Stimulated activated CD8-positive, alpha-beta memory T cell treated with anti-CD3 and anti-CD28 coated beads, Interleukin-12 subunit alpha, Interleukin-12 subunit beta, amount 100 ng/mL, for 1 hour (primary cell): ENCODE measurements around the gene GNMT.
"Not testable (repeated sequence)": the region's sequence is repeated elsewhere in the genome, so short reads cannot be mapped to it uniquely, and the experiment has no call there.

Experiments used
- DNase-seq: peaks from one replicate; pipeline ENCODE4 v3.0.0-alpha.2; 2020; ENCODE audit warnings: low read depth

Gene GNMT

DNA sequence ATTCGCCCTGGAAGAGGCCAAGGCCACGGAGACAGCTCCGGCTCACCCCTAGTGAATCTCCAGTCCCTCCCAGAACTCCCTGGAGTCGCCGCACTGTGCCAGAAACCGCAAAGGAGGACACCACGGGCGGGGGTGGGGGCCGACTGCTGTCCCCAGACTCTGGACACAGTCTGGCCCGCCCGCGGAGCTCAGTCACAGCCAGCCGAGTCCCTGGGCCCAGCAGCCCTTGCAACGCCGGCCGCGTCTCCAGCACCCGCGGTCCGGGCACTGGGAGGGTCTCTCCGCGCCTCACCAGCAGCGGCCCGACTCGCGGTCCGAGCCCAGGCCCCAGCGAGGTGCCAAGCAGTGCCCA is 17.9 kb downstream of the GNMT start:
- no peak for DNase-seq

DNA sequence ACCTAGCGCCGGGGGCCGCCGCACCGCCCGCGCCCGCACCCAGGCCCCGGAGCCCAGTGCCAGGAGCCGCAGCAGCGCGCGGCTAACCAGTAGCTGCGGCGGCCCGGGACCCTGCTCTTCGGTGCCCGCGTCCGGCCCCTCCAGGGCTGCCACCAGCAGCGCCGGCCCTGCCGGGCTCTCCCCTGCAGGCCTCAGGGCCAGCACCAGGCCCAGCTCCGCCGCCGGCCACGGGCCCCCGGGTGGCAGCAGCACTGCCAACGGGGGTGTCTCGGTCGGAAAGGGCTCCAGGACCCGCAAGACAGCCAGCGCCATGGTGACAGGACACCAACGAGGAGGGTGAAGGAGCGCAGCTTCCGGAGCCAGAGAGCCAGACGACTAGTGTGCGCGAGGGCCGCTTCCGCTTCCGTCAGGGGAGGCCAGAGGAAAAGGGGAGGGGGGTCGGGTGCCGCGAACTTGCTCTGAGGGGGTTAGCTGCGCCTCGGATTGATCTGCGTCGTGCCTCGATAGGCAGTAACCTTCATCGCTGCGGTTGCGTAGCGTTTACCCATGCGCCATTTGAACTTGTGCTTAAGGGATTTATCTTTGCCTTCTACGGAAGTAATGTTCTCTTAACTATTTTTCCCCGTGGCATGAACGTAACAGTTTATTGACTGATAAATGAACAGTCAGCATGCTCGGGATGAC is 18.4 kb downstream of the GNMT start, which contains the start of gene PEX6:
TSS of gene PEX6 (minus strand) at position 343 of the 684 bp plus-strand sequence. CDS start at position 312, 31 bp downstream.
- DNase-seq = peak; percentile 85

DNA sequence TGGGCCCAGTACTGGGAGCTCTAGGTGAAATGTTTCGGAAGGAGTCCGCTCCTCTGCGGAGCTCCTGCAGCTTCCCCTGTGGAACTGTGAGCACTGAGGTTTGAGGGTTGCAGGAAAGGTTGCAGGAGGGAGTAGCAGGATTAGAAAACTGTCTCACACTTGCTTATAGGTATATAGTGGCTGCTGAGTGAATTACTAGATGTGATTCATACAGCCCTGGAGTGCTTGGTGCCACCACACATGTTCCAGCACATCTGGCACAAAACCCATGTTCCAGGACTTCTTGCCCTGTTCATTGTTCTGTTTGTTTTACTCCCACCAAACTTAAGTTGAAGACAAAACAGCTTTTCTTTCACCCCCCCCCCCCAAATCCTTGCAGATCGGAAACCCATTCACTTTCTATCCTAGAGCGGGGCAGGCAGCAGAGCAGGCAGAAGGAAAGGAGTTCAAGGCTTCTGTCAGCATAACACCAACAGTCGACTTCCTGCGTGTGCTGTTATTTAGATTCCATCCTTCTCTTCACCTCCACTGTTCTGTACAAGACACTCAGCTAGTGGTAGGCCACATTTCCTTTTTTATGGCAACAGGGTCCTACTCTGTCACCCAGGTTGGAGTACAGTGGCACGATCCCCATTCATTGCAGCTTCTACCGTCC is 19.1 kb downstream of the GNMT start:
- no peak for DNase-seq

DNA sequence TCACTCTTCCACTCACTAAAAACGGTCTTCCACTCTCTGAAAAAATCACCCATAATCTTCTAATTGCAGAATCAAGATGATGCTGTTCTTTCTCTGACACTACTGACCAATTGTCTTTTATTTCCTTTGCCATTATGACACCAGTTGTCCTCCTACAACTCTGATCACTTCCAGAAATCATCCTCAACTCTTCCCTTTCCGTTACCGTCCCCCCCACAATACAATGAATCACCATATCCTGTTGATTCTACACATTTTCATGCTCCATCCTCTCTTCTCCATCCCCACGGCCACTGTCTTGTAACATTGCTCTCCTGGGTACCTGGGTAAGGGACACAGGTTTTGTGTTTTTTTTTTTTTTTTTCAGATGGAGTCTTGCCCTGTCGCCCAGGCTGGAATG is 21.3 kb downstream of the GNMT start:
- DNase-seq = no peak

DNA sequence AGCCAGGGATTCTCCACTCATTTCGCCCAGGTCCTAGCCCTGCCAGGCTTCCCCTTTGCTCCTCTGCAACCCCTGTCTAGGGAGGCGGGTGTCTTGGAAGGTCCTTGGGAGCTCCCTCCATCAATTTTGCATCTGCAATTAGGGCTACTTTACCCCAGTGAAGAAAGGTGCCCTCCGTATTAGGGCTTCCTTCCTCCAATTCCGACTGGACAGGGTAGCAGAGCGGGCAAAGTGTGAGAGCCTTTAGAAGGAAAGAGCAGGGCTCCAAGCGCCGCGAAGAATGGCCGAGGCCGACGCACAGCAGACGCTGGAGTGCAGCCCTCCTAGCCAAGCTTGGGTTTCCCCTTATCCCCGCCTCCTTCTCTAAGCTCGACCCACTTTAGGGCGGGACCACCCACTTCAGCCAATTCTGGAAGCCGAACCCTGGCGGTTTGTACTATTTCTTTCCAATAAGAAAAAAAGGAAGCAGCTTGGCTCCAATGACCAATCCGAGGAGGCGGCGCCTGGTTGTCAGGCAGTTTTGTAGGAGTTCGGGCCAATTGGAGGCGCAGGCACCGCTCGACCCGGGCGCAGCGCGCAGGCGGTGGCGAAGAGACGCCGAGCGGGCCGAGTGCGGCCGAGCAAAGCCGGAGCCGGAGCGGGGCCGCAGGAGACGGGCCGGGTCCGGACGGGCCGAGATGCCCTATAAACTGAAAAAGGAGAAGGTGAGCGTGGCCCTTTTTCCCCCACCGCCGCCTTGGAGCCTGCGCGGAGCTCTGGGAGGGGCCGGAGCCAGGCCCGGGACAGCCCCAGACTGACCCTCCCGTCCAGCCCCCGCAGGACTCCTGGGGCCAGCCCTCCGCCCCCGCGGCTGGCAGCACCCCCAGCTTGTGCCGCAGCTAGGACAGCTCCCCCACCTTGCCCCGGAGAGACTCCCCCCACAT is 23.7 kb downstream of the GNMT start, which contains the start of gene PPP2R5D:
TSS of gene PPP2R5D (plus strand) at position 570 of the 923 bp plus-strand sequence. CDS start at position 678, 108 bp downstream.
- peak; percentile 95 for DNase-seq

DNA sequence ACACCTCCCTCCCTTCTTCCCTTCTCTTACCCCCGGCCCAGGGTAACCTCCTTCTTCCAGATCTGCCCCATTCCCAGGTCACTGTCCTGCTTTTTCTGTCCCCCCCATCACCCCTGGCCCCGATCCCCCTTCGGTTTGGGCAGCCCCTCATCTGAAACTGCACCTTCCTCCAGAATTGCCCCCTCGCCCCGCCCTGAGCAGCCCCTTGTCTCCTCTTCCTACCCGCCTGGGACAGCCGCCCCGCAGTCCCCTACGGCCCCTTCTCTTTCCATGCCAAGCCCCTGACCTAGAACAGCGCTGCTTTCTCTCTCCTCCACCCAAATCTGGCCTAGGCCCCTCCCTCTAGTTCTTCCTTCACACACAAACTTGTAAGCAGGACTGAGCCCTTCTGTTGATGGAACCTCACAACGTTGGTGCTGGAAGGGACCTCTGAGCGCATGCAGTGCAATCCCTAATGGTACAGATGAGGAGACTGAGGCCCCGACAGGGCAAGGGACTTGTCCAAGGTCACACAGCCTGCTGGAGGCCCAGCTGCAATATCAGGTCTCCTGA is 24.4 kb downstream of the GNMT start:
- DNase-seq = no peak

DNA sequence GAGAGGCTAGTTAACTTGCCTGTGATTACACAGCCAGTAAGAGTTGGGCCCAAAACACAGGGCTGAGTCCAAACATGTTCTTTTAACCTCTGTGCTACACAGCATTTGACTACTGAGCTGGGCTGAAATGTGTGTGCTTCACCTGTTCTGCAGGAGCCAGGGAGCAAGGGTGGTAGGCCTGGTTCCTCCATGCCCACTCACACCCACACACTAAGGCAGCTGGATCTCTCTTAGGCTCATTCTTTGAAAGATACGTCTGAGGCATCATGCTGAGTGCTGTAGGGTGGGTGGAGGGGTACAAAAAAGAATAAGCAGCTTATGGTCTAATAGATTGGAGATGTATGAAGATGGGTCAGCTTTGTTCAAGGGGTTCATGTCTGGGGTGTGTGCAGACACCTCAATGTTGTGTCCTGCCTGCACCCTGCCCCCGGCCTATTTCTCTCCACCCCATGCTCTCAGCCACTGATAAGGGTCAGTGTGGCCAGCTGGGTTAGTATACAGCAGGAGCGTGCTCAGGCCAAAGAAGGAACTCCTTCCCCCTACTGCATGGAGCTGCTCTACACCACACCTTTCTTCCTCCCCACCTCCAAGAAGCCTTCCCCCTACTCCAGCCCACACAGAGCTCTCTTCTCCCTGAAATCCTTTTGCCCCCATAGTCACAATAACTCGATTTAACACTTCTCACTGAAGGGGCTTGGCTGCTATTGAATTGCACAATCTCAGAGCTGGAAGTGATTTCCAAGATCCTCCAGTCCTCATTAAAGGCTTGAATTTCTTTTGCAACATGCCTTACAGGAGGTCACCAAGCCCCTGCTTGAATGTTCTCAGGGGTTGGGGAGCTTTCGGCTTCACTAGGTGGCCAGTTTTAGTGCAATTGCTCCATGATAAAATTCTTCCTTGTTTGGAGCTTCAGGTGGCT is 27.2 kb downstream of the GNMT start:
- no peak for DNase-seq

DNA sequence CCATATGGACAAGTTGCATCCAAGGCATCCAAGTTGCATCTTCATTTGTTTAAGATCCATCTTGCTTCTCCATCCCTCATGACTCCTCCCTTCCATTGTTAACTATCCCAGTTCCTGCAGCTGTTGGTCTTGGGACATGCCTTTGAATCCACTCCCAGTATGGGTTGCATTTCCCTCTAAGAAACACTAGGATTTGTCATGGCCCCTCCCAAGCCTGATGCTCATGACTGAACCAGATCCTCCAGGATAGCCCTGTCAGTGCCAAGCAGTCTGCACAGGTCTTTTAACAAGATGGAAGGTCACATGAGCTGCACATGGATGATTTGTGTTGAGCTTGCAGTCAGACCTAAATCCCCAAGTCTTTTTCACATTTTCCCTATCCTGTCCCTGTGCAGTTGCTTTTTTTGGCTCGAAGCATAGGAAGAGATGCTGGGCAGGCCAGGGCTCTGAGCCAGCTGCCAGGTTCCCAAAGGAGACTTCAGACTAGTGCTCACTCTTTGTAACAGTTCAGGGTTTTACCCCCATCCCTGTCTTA is 28.0 kb downstream of the GNMT start:
- DNase-seq = no peak

DNA sequence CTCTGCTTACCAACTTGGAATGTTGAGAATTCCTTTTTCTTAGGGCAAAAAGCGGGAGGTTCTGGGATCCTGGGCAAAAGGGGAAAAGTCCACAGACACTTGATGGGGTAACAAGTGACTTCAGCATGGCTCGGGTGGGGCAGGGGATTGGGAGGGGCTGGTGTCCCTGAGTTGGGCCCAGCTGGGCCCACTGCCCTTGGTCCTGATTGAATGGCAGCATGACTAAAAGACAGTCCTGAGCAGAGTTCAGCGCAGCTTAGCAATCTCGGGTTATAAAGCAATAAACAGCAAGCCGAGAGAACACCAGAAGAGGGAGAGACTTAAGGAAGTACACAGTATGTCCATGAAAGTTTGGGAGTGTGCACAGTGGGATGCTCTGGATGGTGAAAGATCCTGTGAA is 29.4 kb downstream of the GNMT start:
- no peak for DNase-seq

DNA sequence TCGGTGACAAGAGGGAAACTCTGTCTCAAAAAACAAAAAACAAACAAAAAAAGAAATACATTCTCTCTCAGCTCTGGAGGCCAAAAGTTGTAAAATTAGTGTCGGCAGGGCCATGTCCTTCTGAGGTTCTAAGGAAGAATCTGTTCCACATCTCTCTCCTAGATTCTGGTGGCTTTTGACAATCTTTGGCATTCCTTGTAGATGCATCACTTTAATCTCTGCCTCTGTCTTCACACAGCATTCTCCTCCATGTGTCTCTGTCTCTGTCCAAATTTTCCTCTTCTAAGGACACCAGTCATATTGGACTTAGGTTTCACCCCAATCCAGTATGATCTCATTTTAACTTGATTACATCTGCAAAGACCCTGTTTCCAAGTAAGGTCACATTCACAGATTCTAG is 32.9 kb downstream of the GNMT start:
- no peak for DNase-seq

DNA sequence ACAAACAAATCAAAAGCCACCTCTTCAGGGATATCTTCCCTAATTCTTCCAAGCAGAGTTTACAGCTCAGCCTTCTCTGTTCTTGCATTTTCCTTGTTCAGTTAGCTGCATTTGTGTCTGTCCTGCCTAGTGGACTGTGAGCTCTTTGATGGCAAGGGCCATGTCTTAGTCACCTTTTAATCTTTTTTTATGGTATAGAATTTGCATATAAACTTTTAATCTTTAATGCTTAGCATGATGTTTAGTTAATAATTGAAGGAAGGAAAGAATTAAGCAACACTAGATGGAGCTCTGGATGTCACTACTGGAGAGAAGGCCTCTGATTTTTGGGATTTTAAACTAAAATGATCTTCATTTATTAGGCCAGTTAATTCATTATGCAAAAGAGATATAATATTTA is 36.0 kb downstream of the GNMT start:
- no peak for DNase-seq

DNA sequence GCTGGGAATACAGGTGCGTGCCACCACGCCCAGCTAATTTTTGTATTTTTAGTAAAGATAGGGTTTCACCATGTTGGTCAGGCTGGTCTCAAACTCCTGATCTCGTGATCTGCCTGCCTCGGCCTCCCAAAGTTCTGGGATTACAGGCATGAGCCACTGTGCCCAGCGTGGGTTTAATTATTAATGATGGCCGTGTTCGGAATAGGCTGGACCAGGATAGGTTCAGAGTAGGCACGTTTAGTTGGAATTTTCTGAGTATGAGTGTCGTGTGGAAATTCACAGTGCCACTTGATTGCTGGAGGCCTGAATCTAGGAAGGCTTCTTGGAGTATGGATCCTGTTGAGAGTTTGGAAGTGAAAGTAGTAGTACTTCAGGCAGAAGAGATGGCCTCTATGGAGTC is 37.7 kb downstream of the GNMT start:
- DNase-seq = not testable (repeated sequence)

DNA sequence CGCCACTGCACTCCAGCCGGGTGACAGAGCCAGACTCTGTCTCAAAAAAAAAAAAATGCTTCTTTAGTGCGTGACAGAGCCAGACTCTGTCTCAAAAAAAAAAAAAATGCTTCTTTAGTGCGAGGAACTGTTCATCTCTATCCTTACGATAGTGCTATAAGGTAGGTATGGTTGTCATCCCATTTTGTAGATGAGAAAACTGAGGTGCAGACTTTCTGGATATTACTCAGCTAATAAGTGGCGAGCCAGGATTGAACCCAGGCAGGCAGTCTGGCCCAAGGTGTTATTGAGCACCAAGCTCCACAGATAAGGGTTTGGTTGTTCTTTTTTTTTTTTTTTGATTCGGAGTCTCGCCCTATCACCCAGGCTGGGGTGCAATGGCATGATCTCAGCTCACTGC is 41.3 kb downstream of the GNMT start:
- DNase-seq = no peak

DNA sequence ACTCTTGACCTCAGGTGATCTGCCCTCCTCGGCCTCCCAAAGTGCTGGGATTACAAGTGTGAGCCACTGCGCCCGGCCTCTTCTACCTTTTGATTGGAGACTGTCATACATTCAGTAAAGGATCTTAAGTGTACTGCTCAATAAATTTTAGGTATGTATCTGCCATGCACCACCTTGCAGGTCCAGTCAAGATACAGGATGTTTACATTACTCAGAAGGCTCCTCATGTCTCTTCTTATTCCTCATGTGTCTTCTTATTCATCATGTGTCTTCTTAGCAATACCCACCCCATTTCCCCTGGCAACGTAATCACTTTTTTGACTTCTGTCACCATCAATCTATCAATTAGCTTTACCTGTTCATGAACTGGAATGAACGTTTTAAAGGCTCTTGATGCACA is 45.3 kb downstream of the GNMT start:
- DNase-seq = no peak

DNA sequence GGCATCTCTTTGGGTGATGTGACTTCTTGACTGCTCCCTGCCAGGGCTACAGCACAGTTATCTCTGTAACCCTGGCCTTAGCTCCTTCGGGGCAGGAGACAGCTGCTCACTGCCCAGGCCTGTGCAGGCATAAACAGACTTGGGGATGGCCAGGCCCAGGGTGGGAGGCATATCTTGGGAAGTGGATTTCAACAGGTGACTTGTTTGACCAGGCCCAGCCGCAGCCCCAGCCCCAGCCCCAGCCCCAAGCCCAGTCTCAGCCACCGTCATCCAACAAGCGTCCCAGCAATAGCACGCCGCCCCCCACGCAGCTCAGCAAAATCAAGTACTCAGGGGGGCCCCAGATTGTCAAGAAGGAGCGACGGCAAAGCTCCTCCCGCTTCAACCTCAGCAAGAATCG is 45.7 kb downstream of the GNMT start:
- DNase-seq = no peak

DNA sequence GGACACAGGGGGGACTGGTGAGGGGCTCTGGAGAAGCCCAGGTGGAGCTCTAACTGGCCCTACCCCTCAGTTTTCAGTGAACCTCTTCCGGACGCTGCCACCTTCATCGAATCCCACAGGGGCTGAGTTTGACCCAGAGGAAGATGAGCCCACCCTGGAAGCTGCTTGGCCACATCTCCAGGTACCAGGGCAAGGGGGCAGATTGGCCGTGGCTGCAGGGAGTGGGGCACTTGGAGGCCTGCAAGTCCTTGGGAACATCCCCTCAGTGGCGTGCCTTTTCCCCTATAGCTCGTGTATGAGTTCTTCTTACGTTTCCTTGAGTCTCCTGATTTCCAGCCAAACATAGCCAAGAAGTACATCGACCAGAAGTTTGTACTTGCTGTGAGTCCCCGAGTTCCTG is 46.6 kb downstream of the GNMT start:
- no peak for DNase-seq

DNA sequence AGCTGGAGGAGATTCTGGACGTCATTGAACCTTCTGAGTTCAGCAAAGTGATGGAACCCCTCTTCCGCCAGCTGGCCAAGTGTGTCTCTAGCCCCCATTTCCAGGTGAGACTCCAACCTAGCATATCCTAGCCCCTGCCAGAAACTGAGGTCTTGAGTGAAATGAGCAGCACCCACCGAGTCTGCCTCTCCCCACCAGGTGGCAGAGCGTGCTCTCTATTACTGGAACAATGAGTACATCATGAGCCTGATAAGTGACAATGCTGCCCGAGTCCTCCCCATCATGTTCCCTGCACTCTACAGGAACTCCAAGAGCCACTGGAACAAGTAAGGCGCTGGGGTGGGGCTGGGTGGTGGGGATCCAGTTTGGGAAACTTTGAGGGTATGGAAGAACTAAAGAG is 48.6 kb downstream of the GNMT start:
- no peak for DNase-seq

DNA sequence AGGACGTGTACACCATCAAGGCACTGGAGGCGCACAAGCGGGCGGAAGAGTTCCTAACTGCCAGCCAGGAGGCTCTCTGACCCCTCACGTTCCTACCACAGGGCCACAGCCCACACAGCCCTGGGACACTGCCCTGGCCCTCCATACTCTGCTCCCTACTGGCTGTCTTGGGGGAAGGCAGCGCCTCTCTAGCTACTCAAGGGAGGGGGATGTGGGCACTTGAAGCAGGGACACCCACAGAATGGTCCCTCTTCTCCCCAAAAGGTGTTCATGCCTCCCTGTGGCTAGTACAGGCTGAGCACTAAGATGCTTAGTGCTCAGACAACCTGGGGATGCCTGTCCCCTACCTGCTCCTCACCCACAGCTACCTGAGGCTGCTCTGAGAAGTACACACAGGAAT is 50.7 kb downstream of the GNMT start:
- DNase-seq = no peak

DNA sequence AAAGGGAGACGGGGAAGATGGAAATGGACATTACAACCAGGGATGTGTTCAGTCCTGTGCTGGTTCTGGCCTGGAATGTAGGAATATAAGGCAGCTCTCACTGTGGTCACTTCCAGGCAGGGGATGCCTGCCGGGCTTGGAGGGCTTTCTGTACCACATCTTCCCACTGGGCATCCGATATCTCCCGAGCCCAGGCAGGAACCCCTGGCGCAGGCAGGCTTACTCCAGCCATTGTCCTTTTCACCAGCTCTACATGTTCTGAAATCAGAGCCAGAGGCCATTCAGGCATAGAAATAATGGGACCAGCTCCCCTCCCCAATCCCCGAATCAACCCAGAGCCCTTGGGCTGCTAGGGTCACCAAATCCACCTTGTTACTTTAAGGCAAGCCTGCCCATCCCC is 51.8 kb downstream of the GNMT start:
- DNase-seq = no peak

DNA sequence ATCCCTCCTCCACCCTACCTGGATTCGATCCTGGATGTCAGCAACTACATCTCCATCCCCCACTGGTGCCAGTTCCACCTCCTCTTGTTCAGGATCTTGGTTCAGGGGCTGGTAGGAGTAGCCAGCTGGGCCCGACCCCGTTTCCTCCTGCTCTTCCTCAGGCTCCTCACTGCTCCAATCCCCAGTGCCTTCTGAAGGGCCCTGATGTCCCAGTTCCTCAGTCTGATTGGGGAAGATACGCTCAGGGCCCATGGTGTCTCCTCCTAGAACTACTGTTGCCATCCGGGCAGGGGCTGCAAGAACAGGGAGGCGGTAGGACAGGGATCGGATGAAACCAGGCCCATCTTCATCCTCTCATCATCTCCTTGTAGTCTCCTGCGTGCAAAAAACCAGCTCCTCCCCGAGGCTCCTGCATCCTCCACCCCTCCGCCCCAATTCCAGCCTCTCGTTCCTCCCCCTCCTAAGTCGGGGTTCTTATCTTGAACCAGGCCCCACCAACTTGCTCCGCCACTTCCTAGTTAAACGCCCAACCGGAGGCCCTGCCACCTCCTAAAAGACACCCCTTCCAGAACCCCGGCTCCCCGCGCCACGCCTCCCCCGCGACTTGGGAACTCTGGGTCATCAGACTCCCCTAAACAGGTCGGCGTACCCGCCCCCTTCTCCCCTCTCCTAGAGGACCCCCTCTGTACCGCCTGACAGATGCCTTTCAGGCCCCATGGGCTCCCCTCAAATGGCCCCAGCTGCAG is 52.7 kb downstream of the GNMT start:
- no peak for DNase-seq
